ENCODE results near the gene ERC1.

The ERC1 gene

DNA sequence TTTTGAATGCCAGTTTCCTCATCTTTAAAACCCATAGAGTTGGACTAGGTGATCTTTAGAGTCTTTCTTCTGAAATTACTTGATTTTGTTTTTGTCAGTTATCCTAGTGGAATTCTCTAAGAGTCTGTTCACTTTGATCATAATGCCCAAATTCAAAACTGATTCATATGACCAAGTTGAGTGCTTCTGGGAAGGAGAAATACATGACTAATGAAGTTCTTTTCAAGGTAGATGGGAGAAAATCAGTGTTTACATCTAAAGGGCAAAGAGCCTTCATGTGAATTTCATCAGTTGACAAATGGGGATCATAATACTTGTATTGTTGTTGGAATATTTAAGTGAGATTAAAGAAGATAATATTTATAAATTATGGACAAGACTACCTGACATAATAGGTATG is 53.2 kb downstream of the ERC1 start:
- no peak for DNase-seq (ENCODE audit: low read depth in 1 of 2, low spot score in 1 of 2)
- TF ChIP-seq, protein P1, sequence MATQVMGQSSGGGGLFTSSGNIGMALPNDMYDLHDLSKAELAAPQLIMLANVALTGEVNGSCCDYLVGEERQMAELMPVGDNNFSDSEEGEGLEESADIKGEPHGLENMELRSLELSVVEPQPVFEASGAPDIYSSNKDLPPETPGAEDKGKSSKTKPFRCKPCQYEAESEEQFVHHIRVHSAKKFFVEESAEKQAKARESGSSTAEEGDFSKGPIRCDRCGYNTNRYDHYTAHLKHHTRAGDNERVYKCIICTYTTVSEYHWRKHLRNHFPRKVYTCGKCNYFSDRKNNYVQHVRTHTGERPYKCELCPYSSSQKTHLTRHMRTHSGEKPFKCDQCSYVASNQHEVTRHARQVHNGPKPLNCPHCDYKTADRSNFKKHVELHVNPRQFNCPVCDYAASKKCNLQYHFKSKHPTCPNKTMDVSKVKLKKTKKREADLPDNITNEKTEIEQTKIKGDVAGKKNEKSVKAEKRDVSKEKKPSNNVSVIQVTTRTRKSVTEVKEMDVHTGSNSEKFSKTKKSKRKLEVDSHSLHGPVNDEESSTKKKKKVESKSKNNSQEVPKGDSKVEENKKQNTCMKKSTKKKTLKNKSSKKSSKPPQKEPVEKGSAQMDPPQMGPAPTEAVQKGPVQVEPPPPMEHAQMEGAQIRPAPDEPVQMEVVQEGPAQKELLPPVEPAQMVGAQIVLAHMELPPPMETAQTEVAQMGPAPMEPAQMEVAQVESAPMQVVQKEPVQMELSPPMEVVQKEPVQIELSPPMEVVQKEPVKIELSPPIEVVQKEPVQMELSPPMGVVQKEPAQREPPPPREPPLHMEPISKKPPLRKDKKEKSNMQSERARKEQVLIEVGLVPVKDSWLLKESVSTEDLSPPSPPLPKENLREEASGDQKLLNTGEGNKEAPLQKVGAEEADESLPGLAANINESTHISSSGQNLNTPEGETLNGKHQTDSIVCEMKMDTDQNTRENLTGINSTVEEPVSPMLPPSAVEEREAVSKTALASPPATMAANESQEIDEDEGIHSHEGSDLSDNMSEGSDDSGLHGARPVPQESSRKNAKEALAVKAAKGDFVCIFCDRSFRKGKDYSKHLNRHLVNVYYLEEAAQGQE (IDR thresholded peaks at IDR 0.05; ENCODE audit: insufficient replicate concordance, low read depth) = no peak
- no peak for TF ChIP-seq POLR2AphosphoS5 (IDR thresholded peaks at IDR 0.05; ENCODE audit: low read depth)
- TF ChIP-seq GABPA (IDR thresholded peaks at IDR 0.05; ENCODE audit: low read depth) = no peak
- TF ChIP-seq SPI1 (IDR thresholded peaks at IDR 0.05; ENCODE audit: borderline replicate concordance, low read depth) = no peak
- TF ChIP-seq, protein P2, sequence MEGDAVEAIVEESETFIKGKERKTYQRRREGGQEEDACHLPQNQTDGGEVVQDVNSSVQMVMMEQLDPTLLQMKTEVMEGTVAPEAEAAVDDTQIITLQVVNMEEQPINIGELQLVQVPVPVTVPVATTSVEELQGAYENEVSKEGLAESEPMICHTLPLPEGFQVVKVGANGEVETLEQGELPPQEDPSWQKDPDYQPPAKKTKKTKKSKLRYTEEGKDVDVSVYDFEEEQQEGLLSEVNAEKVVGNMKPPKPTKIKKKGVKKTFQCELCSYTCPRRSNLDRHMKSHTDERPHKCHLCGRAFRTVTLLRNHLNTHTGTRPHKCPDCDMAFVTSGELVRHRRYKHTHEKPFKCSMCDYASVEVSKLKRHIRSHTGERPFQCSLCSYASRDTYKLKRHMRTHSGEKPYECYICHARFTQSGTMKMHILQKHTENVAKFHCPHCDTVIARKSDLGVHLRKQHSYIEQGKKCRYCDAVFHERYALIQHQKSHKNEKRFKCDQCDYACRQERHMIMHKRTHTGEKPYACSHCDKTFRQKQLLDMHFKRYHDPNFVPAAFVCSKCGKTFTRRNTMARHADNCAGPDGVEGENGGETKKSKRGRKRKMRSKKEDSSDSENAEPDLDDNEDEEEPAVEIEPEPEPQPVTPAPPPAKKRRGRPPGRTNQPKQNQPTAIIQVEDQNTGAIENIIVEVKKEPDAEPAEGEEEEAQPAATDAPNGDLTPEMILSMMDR (IDR thresholded peaks at IDR 0.05; ENCODE audit: insufficient read depth, low read length) = no peak

DNA sequence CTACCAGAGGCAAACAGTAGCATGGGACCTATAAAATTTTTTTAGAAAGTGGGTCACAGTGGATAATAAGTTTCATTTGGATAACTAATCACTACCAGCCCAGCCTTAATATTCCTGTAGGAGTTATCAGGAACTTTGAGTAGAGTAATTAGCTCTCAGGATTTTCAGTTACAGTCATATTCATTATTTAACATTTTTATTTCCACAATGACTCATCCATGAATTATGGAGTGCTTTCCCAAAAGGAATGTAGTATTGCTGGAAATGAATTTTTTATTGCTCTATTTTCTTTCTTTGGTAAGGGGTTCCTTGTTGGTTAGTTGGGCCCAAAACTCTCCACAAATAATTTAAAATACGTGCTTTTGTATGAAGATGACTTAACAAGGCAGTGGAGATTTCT is 53.7 kb downstream of the ERC1 start:
- no peak for TF ChIP-seq POLR2AphosphoS5 (IDR thresholded peaks at IDR 0.05; ENCODE audit: low read depth)
- TF ChIP-seq GABPA (IDR thresholded peaks at IDR 0.05; ENCODE audit: low read depth) = no peak
- TF ChIP-seq, protein P2 (IDR thresholded peaks at IDR 0.05; ENCODE audit: insufficient read depth, low read length) = no peak
- TF ChIP-seq, protein P1 (IDR thresholded peaks at IDR 0.05; ENCODE audit: insufficient replicate concordance, low read depth) = no peak
- TF ChIP-seq SPI1 (IDR thresholded peaks at IDR 0.05; ENCODE audit: borderline replicate concordance, low read depth) = no peak
- Histone ChIP-seq H3K4me3 (replicated peaks; ENCODE audit: insufficient read depth, low read length) (no peak overlapping the region), H3K27ac (replicated peaks) (no peak overlapping the region), H3K27me3 (ENCODE audit: insufficient read depth, poor library complexity, severe bottlenecking) (no peaks in the 10 kb centered on the region)
- DNase-seq (ENCODE audit: low read depth in 1 of 2, low spot score in 1 of 2) = no peak

More for the DNA sequence above, 53.2 kb downstream of the ERC1 start:
- no peak overlapping the region for H3K4me3 ChIP-seq (replicated peaks; ENCODE audit: insufficient read depth, low read length)
- H3K27ac ChIP-seq (replicated peaks) = no peak overlapping the region
- H3K27me3 ChIP-seq (ENCODE audit: insufficient read depth, poor library complexity, severe bottlenecking) = no peaks in the 10 kb centered on the region

DNA sequence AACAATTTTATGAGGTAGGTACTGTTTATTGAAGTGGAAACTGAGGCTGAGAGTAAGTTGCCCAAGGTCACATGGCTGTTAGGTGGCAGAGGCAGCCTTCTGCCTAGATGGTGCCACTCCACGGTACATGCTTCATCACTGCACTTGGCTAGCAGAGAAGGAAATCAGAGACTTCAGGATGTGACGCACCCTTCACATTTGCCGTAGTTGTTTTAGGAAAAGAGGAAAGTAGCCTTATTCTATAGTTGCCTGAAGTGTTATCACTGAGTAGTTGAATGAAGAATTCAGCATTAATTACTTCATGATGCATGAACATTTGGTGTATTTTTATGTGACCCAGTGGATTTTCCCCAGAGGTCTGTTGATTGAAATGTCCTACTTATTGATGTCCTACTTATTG is 55.7 kb downstream of the ERC1 start:
- TF ChIP-seq, protein P2 (IDR thresholded peaks at IDR 0.05; ENCODE audit: insufficient read depth, low read length) = no peak
- no peak for TF ChIP-seq SPI1 (IDR thresholded peaks at IDR 0.05; ENCODE audit: borderline replicate concordance, low read depth)
- TF ChIP-seq, protein P1 (IDR thresholded peaks at IDR 0.05; ENCODE audit: insufficient replicate concordance, low read depth) = no peak
- Histone ChIP-seq H3K4me3 (replicated peaks; ENCODE audit: insufficient read depth, low read length) (no peak overlapping the region), H3K27me3 (ENCODE audit: insufficient read depth, poor library complexity, severe bottlenecking) (no peaks in the 10 kb centered on the region), H3K27ac (replicated peaks) (no peak overlapping the region)
- no peak for DNase-seq (ENCODE audit: low read depth in 1 of 2, low spot score in 1 of 2)
